NCI-H460 (cell line): ENCODE measurements around the gene CENPB. TPM values are rescaled to one million over a fixed set of nuclear protein-coding genes. Genes with fewer than 3 reads are reported as not detected.

Experiments used
- DNase-seq: peaks from one replicate; pipeline ENCODE4 v3.0.0-alpha.2; 2016; ENCODE audit warnings: low read depth; ENCODE audit errors: extremely low read depth
- total RNA-seq: library from RNA; depleted of rRNA; stranded (reverse); fragments of >200 nt; shearing (Covaris generic); gene quantifications from 2 replicates; pipeline ENCODE4 v1.2.3, GENCODE V29; 2014; rRNA removed

The CENPB gene
- total RNA-seq, 1 experiment from 2014 or later, result 53.1 TPM

DNA sequence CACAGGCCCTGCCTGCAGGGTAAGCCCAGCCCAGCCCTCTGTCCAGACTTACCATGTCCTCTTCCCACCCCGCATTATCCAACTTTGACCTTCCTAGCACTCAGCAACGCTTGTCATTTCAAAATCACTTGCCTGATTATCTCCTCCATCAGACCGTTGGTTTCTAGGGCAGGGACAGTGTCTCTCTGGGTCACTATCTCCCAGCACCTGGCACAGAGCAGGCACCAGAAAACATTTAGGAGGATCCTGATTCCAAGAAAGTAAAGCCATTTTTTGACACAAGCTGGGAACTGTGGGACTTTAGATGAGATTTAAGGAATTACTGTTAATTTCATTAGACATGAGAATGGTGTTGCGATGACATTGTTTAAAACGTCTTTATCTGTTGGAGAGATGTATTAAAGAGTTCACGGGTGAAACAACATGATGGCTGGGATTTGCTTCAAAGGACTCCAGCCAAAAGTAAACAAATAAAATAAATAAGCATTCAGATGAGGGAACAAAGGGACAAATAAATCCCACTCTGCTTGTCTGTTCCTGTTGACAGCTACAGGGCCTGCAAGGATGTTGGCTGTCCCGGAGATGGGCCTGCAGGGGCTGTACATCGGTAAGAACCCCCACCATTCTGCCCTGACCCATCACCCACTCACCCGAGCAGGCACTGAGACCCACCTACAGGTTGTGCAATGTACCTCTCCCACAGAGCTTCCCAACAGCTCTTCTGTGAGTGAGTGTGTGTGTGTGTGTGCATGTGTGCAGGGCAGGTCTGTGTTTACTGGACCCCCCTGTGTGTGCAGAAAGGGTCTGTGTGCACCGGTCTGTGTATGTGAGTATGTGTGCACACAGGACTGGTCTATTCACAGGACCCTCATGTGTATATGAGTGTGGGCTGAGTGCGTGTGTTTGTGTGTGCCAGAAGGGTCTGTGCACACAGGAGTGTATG is 48.2 kb downstream of the CENPB start:
- no peak for DNase-seq

GRCh38 chr20:3735768-3736167 is 50.8 kb downstream of the CENPB start:
- DNase-seq, result no peak

GRCh38 chr20:3734111-3734843 is 52.3 kb downstream of the CENPB start:
- no peak for DNase-seq

Other genes starting within 250 kb of the CENPB start
- not detected in 2 replicates for gene GFRA4, start 123.3 kb downstream of the CENPB start, total RNA-seq
- gene ADAM33, start 104.7 kb downstream of the CENPB start, total RNA-seq, result 0.10 and 0.12 TPM in 2 replicates
- not detected in 2 replicates for gene SIGLEC1, start 74.1 kb downstream of the CENPB start, total RNA-seq
- gene HSPA12B, start 54.1 kb downstream of the CENPB start, total RNA-seq, result not detected in 2 replicates
- gene ADISSP, start 19.0 kb downstream of the CENPB start, total RNA-seq, result 42.0 and 50.7 TPM in 2 replicates
- gene SPEF1, start 5.3 kb downstream of the CENPB start, total RNA-seq, result 0.20 TPM in 1 of 2 replicates, not detected in the other
- gene CDC25B, start 9.6 kb upstream of the CENPB start, total RNA-seq, result 64.3 and 66.7 TPM in 2 replicates
- gene AP5S1, start 33.8 kb upstream of the CENPB start, total RNA-seq, result 12.3 and 13.8 TPM in 2 replicates
- gene MAVS, start 60.1 kb upstream of the CENPB start, total RNA-seq, result 16.0 and 21.0 TPM in 2 replicates
- gene PANK2, start 102.6 kb upstream of the CENPB start, total RNA-seq, result 34.1 and 36.8 TPM in 2 replicates
- 8.5 and 11.3 TPM in 2 replicates for gene RNF24, start 228.8 kb upstream of the CENPB start, total RNA-seq